GM19043 (cell line): ENCODE results near the gene RAB35.
"Not testable (repeated sequence)": the region's sequence is repeated elsewhere in the genome, so short reads cannot be mapped to it uniquely, and the experiment has no call there.

Experiments used
- ATAC-seq: cut with Tn5 transposase; IDR thresholded peaks from one replicate; pipeline ENCODE4 v1.9.1; 2021; ENCODE audit warnings: low read depth; ENCODE audit not compliant: unreplicated experiment

The RAB35 gene

DNA sequence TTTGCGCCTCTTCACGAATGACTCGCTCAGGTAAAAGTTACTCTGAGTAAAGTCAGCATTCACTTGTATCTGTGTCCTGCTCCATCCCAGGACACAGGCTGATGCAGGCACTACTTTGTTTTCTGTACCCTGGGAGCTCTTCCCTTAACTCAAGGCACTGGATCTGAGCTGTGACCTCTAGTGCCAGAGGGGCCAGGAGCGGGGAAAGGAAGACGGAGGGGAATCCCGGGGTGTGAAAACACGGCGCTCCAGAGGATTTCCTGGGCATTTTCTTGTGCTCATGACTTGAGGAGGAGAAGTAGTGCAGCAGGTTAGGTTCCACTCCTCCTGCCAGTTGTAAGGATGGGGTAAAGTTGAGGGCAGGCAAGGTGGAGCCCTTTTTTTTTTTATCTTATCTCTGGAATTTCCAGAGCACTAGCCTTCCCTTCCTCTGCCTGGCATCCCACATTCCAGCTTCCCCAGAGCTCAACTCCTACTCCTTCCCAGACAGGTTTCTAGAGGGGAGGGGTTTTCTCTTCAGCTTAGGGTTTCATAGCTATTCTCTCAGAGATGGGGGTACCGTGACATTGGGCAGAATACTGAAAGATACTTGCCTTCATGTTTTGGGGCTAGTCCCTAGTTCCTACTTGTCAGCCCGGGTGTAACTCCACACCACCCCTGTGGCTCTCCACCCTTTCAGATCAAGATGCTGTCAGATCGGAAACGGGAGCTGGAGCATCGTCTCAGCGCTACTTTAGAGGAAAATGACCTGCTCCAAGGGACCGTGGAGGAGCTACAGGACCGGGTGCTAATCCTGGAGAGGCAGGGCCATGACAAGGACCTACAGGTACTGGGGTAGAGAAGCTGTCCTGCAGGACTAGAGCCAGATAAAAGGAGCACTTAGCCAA is 52.3 kb downstream of the RAB35 start:
- ATAC-seq: no peak

DNA sequence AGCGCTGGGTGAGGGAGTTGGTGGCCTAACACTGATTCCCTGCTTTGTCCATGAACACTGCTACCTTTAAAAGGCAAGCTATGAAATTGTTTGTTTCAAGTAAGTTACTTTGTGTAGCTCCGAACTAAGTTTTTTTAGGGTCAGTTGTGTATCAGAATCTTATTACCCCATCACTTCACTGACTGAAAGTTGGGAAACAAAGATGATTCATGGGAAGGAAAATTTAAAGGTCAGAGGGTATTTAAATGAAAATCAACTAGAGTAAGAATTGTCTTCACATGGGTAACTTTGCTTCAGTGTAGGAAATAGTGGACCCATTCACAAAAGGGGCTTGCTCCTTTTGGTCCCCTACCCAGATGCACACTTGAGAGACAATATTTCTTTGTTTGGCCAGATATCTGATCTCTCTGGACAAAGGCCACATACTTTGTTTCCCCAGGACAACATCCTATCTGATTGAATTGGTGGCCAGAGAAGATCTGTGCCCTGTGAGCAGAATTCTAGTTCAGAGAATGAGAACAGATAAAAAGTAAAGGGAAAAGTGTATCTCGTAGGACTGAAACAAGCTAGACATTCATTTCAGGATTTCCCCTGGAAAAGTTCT is 53.5 kb downstream of the RAB35 start:
- no peak for ATAC-seq

GRCh38 chr12:120061575-120062214 is 54.9 kb downstream of the RAB35 start:
- ATAC-seq: no peak

- no peak for ATAC-seq
Observed at GRCh38 chr12:120060717-120061116, 55.8 kb downstream of the RAB35 start.

- ATAC-seq: no peak
Observed at GRCh38 chr12:120060196-120060595, 56.4 kb downstream of the RAB35 start.

GRCh38 chr12:120056739-120057138 is 59.8 kb downstream of the RAB35 start:
- ATAC-seq: no peak

DNA sequence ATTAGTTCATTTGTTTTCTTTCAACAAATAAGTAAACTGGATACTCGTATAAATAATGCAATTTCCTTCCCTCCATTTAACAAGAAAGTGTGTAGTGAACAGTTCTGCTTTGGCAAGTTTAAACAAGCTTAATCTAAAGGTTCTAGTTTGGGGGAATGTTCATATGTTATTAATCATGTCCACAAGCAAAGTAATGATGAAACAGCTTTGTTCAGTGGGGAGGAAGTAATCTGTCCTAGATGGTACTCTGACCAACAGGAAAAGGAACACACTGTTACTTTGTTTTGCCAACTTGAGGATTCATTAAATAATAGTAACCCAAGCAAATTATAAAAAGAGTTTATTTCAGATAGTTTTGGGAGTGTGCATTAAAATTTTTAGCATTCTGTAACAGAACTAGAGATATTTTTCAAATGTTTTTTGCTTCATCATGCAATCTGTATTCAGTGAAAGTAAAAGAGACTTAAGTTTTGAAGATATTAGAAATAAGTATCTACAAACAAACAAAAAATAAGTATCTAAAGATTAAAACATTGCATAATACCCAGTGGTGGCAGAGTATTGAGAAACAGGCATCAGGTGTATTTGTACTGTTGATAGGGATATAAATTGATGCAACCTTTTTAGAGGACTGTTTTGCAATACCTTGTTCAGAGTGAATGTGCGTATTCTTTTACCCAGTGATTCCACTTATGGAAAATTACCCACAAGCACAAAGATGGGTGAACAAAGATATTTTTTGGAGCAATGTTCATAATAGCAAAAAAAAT is 61.1 kb downstream of the RAB35 start:
- no peak for ATAC-seq

GRCh38 chr12:120054293-120054692 is 62.3 kb downstream of the RAB35 start:
- no peak for ATAC-seq

GRCh38 chr12:120051535-120051934 is 65.0 kb downstream of the RAB35 start:
- no peak for ATAC-seq

- ATAC-seq: no peak
Observed at GRCh38 chr12:120049426-120049825, 67.1 kb downstream of the RAB35 start.

DNA sequence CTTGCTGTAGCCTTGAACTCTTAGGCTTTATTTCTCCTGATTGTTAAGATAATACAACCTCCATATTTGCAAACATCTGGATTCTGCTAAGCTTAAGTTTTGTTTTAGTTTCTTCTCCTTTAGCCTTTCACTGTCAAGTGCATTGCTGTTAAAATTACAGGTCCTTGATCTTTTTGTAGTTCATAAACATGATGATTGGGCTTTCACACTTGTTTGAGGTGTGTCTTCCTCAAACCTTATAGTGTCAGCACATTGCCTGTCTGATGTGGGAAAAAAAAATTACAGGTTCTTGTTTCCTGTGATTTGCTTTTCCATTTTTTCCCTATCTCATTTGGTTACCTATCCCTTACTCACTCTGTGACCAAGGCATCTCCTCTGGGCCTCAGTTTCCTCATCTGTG is 68.3 kb downstream of the RAB35 start:
- no peak for ATAC-seq

DNA sequence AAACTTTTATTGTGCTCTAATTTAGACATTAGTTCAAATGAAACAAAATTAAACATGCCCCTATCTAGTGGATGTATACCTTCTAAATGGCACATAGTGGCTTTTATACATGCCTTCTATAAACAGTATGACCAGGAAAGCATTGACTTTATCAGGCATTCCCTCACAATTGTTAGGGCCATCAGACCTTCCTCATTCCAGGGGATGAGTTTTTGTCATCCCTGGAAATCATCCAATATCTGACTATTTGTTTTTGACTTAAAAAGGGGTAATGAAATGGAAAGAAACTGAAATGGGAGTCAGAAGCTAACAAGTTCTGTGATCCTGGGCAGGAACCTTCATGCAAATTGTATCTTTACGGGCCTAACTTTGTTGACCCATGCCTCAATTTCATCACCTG is 69.5 kb downstream of the RAB35 start:
- ATAC-seq: no peak

DNA sequence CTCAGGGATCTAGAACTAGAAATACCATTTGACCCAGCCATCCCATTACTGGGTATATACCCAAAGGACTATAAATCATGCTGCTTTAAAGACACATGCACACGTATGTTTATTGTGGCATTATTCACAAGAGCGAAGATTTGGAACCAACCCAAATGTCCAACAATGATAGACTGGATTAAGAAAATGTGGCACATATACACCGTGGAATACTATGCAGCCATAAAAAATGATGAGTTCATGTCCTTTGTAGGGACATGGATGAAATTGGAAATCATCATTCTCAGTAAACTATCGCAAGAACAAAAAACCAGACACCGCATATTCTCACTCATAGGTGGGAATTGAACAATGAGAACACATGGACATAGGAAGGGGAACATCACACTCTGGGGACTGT is 71.2 kb downstream of the RAB35 start:
- not testable (repeated sequence) for ATAC-seq
